GM10248 (cell line): ENCODE results near the gene PIK3IP1.

Experiments used
- CTCF ChIA-PET: fragments of 300-600 bp; sonication (Branson Sonifier 250); formaldehyde crosslinking; extraction: SDS; loops from one replicate; lab custom pipeline; 2021; ENCODE audit warnings: antibody characterized with exemption; lab: Yijun Ruan, JAX
- POLR2A ChIA-PET: fragments of 350-650 bp; sonication (Branson Sonifier 250); formaldehyde crosslinking; extraction: SDS; loops from one replicate; lab custom pipeline; 2020; ENCODE audit warnings: antibody characterized with exemption; lab: Yijun Ruan, JAX
- DNase-seq: peaks from one replicate; pipeline ENCODE4 v3.0.0; 2012; ENCODE audit errors: extremely low spot score
- CTCF ChIP-seq: IDR thresholded peaks from 2 replicates; pipeline ENCODE4 v1.5.1; 2012; ENCODE audit warnings: mild to moderate bottlenecking, low read depth; ENCODE audit errors: extremely low read depth, missing control alignments, control extremely low read depth

The PIK3IP1 gene

GRCh38 chr22:31235081-31235480 is 57.2 kb downstream of the PIK3IP1 start:
- DNase-seq: no peak
- no peak for TF ChIP-seq CTCF
- POLR2A ChIA-PET: no interaction called here
- CTCF ChIA-PET: interaction anchor here (0.7 to 1.0 kb wide), 4 partner anchors 10 to 38 kb away, joined by 3 to 4 read pairs (median 3); no protein-coding TSS in a partner anchor

- CTCF ChIA-PET: interaction anchor here (1.1 to 14.3 kb wide), 7 partner anchors 13 to 304 kb away, joined by 3 to 200 read pairs (median 6); partner anchors contain the start of gene LIMK2
- POLR2A ChIA-PET: interaction anchor here (0.9 kb wide), 1 partner anchor 73 kb away, joined by 7 read pairs; the partner anchor contains the start of gene RNF185
- no peak for TF ChIP-seq CTCF
- DNase-seq: no peak
These were observed 59.3 kb downstream of the PIK3IP1 start for GRCh38 chr22:31233001-31233400.
